Limb (tissue), 2 donors: ENCODE measurements around the gene CBLN3.

Experiments
- DNase-seq, 2 donors: peaks; one replicate each; pipeline ENCODE4 v3.0.0-alpha.2; 2016; ENCODE audit errors: extremely low spot score in 2 of 2

CBLN3 gene

DNA sequence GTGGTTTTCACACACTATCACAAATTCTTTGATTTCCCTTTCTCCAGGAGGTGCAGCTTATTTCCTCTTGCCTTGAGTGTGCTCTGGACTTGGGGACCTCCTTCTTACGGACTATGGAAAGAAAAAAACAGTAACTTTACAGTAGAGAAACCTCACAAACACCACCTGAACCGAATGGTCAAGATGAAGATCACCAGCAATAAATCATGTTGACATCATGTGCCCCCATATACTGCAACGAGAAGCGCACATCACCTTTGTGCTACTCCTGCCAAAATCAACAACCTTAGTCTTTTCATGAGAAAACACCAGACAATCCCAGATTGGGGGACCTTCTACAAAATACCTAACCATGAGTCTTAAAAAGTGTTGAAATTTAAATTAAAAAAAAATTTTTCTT, 43.9 kb downstream of the CBLN3 start:
- no peak for DNase-seq

DNA sequence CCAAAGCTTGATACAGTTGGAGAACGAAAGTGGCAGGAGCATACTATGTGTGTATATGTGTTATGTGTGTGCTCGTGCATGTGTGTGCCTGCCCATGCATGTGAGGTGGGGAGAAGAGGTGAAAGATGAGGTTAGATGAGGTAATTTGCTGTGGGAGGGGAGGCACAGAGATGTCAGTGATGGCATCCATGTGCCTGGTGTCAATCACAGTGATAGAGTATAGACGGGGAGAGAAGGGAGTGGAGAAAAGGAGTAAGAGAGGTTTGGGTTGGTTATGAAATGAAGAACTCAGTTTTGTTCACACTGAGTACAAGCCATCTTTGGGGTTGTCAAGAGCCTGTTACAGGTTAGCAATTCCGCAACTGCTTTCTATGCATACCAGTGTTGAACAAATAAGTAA, 45.3 kb downstream of the CBLN3 start:
- no peak for DNase-seq

DNA sequence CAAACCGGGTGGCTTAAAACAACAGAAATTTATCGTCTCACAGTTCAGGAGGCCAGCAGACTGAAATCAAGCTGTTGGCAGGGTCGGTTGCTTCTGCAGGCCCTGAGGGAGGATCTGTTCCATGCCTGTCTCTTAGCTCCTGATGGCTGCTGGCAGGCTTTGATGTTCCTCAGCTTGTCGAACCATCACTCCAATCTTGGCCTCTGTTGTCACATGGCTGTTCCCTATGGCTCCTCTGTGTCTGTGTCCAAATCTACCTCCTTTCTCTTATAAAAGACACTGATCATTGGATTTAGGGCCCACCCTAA, 47.5 kb downstream of the CBLN3 start:
- no peak for DNase-seq

DNA sequence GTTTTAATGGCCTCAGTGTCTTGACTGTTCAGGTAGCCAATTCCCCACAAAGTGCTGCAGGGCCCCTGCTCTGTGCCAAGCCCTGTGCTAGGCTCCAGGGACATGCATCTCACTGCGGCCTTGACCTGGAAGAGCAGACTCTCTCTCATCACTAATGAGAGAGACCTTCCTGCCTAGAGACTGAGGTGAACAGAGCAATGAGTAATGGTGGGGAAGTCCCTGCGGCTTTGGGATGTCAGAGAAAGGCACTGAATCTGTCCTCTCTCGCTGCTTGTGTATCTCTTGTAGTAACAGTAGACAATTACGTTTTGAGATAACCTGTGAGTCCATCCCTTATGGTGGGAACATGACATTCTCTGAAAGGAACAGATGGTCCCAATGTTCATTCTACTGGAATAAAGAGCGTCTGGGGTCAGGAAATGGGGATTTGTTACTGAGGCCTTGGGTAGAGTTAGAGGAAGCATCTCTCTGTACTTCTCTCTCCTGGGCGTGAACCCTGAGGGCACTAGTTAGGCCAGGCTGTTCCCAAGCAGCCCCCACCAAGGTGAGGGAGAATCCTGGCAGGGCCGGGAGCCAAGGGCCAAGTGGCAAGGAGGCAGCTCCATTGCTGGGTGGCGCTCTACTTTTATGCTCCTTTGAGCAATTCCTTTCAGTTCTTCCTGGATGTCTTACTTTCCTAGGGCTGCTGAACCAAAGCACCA, 48.0 kb downstream of the CBLN3 start:
- no peak for DNase-seq

DNA sequence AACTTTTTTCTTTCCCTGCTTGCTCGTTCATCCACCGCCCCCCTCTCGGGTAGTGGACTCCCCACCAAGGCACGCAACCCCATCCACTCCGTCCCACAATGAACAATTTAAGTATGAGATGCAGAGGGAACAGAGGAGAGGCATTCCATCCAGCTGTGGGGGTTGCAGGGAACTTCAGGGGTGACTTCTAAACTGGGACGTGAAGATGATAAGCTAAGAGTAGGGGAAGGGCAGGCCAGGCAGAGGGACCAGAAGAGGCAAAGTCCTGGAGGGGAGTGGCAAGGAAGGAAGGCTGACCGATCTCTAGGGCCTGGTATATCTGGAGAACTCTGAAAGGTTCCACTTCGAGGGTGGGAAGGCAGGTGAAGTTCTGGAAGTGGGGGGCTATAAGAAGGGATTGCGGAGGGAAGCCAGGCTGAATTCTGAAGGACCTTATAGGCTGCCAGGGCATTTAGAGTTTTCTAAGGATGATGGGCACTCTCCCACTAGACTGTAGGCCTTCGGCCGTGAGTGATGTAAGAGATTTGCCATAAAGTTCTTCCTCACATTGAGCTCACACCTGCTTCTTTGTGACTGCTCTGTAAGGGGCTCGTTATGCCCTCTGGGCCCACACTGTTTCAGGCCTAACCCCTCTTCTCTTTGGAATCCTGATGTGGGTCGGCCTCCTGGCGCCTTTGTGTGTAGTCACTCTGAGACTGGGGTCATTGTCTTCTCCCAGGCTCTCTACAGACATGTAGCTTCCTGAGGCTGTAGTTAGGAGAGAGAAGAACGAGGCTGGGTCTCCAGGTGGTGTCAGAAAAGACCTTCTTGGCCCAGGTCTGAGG, 49.3 kb downstream of the CBLN3 start:
- no peak for DNase-seq

DNA sequence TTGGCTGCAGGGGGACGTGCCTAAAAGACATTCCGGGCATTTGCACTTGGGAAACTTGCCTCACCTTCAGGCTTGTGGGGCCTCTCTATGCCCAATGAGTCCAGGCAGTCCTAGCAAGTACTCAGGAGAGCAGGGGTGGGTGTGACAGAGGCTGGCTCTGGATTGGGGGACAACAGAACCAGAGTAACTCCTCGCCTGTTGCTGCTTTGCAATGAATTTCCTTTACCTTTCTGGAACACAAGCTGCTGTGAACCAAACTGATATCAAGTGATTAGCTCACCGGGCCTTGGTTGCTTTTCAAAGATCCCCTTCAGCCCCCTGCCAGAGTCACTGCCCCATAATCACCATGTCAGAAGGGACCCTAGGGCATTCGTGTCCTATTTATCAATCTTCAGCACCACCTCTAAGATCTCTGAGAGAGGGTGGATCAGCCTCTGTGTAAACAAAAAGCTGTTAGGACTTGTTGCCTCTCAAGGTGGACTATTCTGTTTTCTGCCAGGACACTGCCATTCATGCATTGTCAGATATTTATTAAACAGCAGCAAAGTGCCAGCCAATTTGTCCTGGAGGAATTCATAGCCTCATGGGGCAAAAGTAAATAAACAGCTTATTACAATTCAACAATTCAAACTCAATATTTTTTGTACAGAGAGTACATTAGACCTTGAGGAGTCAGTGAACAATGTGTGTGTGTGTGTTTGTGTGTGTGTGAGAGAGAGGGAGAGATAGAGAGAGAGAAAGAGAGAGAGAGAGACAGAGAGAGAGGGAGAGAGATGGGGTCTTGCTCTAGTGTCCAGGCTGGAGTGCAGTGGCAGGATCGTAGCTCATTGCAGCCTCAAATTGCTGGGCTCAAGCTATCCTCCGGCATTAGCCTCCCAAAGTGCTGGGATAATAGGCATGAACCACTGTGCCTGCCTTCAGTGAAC, 50.2 kb downstream of the CBLN3 start:
- no peak for DNase-seq

DNA sequence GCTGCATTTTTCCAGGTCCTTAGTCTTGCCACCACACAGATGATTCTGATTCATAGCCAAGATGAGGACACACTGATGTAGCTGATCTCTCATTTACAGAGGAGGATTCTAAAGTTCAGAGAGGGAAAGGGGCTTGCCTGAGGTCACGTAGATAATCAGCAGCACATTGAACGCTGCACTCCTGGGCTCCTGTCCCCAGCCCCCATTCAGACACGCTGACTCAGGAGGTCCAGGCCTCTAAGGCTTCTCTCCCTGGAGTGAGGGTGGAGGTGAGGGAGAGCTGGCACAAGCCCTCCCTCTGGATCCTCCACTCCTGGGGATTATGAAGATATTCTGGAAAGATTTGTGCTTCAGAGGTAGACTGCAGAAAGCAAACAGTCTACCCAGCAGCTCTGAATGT, 51.1 kb downstream of the CBLN3 start:
- no peak for DNase-seq

DNA sequence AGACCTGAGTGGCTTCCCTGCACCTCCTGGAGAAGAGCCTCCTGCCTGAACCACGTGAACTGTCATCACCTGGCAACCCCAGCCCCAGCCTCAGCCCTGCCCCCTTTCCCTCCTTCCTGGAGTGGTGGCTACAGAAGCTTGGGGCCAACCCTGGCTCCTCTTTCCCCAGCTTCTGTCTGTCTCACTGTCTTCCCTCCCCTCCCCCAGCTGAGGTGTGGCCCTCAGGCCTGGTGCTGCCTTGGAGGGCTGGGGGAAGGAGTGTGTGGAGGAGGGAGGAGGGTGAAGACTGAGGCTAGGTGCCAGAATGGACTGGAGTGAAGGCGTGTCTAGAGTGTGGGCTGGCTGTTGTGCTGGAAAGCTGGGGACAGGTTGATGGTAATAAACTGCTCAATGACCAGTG, 51.8 kb downstream of the CBLN3 start:
- DNase-seq: no peak

DNA sequence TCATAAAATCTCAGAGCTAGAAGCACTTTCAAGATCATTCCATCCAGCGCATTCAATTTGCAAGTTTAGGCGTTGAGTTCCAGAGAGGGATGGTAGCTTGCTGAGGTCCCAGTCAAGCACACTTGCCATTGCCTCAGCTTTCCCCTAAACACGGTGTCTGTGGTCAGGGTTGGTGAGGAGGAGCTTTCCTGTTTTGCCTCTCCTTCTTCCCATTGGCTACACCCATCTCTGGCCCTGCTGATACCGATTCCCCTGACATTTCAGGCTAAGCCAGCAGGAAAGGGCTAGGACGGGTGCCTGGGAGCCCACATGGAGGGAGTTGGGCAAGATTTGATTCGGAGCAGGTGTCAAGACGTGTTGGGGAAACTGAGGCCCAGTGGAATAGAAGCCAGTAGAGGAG, 52.3 kb downstream of the CBLN3 start:
- no peak for DNase-seq
